Fibroblast of upper back skin (primary cell): ENCODE data around the gene SNX15.

Source experiments
- DNase-seq: peaks from one replicate; pipeline ENCODE4 v3.0.0-alpha.2; 2013

The SNX15 gene

DNA sequence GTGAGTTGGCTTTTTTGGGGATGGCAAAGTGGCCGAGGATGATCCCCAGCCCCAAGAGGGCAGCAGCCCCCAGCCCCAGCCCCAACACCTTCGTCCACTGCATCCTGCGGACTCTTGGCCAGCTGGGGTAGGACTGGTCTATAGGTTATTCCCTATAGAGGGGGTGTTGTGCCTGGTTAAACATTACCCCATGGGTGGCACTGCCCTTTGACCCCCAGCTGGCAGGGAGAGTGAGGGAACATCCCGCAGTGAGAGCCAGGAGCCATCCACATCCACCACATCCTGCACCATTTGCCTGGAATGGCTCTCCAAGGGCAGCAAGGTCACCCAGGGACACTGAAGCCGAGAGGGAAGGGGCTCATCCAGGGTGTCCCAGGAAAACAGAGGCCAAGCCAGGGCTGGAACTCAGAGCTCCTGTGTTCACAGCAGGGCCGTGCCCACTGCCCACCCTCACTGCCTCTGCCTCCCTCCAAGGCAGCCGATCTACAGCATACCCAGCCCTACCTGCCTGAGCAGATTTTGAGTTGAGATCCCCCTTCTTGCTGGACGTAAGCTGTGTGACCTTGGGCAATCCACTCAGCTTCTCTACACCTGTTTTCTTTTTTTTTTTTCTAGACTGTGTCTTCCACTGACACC, 31.3 kb downstream of the SNX15 start, which contains the start of gene NAALADL1:
Gene NAALADL1 (minus strand): TSS at position 135 of the 636 bp plus-strand sequence. CDS start 32 bp downstream, at position 103.
- no peak for DNase-seq

DNA sequence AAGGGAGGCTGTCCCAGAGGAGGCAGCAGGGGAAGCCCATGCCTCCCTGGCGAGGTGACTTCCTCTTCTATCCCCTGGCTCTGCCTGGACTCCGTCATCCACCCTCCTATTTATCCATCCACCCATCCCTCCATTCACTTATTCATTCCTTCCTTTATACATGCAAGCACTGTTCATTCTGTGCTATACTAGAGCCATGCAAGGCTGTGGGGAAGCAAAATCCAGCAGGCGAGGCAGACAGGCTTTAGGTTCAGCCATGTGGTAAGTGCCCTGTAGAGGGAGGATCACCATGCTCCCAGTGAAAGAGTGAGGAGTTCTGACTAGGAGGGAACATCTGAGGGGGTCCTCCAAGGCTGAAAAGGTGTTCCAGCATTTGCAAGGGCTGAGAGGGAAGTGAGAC, 32.3 kb downstream of the SNX15 start:
- DNase-seq: no peak

DNA sequence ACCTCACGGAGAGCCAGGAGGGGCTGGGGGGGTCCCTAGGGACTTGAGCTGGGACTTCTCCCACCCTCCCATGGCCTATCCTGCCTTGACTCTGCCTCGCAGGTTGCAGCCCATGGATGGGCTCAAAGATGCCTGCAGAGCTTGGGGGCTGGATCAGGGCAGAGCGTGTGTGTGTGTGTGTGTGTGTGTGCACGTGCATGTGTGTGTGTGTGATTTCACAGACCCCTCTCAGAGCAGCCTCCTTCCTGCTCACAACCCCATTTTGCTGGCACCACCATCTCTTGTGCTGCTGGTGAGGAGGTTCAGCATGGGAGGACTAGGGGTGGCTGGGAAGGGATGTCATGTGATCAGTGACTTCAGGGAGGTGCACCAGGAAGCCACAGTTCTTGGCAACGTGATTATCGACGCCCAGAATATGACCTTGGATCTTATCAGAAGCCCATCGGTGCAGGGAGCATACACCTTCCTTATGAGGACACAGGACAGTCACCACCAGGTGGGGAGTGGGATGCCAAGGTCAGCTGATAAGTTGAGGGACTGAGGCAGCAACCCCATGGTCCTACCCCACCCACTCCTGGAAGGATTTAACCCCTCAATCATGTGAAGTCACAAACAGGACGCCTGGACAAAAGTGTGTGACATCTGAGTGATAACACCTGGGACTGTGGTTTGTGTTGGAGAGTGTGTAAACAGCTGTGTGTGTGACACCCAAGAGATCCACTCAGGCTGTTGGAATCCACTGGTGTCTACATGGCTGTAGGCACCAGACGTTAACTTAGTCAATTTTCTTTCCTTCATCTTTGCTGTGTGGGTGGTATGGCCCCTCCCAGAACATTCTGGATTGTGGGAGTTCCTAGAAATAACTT, 33.0 kb downstream of the SNX15 start:
- DNase-seq: no peak

DNA sequence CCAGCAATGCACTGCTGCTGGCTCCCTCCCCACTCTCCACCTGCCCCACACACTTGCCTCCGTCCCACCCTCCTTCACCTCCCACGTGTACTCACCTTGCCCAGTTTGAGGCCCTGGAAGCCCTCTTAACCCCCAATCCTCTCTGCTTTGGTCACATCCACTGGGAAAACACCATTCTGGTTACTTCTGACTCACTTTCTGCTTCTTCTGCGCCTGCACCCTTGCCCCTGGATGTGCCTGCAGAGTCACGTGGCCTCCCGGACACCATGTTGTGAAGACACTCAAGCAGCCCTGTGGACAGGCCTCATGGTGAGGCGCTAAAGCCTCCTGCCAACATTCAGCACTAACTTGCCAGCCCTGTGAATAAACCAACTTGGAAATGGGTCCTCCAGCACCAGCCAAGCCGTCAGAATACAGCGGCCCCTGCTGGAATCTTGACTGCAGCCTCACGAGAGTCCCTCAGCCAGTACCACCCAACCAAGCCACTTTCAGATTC, 33.7 kb downstream of the SNX15 start:
- DNase-seq: no peak

DNA sequence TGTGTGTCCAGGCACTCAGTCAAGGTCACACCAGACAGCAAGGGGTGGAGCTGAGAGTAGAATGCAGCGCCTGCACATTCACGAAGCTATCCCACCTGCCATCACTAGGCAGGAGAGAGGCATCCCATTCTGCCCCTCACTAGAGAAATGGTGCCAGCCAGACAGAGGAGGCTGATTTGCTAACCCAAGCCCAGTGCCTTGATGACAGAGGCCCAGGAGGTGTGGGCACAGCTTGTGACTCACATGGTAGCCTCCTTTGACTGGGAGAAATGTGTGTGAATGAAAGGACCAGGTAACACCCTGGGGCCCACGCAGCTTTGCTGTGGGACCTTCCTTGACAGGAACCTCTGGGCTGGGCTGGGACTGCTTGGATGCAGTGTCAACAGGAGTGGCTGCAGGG, 36.3 kb downstream of the SNX15 start:
- DNase-seq: no peak

DNA sequence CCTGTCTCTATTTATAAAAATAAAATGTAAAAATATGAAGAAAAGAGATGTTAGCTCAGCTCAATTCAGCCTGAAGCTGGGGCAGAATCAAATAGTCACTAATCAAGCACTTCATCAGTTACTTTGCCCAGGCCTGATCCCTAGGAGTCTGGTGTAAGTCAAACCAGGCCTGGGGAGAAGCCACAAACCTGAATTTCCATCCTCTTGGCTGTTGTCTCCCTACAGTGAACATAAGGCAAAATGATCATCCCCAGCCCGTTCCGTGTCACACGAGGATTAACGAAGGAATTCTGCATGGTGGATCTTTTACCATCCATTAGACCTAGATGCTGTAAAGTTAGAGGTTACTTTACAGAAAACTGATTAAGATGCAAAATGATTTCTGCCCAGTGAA, 37.6 kb downstream of the SNX15 start:
- DNase-seq: no peak

DNA sequence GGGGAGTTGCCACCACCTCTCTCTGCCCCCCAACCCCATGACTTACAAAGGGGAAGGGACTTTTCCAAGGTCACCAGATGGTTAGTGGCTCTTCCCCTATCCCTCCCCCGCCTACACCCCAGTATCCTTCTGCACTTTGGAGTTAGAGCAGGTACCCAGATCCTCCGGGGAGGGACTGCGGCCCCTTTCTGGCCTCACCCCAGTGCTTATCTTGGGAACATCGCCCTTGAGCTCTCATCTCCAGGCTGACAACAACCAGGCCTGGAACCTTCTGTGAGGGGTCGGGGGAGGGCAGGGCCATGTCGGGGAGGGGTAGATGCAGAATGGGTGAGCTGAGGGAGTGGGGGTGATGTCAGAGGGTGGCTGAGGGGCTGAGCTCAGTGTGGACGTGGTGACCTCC, 38.6 kb downstream of the SNX15 start:
- DNase-seq: no peak

DNA sequence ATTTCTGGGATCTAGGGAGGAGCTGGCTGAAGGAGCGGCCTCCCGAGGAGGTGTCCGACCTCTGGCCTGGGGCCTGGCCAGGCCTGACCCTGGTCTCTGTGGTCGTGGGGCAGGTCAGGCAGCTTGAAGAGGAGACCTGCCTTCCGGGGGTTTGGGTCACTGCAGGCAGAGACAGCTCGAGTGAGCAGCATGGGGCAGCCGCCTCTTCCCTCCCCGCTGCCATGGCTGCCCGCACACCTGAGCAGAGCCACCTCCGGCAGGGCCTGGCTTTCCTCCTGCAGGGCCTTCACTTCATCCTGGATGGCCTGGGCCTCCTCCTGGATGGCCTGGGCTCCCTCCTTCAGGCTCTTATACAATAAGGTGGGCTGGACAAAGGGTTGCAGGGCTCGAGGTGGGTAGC, 39.1 kb downstream of the SNX15 start:
- DNase-seq: no peak

DNA sequence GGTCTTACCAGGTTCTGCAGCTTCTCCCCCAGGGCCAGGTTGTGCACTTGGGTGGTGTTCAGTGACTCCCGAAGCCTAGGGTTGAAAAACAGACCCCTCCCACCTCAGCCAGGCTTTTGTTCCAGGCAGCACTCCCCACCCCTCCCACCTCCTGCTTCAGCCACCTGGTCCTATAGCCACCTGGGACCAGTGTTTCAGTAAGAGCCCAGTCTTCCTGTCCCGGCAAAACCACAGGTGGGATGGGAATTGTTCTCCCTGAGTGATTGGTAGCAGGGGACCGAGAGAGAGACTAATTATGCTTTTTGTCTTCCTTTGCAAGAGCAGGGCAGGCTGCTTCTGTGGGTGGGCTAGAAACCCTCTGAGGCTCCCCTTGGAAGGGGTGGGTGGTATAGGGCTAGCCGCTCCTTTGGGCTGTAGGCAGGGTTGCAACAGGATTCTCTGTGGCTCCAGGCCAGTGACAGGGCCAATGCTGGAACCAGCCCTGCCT, 39.6 kb downstream of the SNX15 start:
- DNase-seq: no peak

DNA sequence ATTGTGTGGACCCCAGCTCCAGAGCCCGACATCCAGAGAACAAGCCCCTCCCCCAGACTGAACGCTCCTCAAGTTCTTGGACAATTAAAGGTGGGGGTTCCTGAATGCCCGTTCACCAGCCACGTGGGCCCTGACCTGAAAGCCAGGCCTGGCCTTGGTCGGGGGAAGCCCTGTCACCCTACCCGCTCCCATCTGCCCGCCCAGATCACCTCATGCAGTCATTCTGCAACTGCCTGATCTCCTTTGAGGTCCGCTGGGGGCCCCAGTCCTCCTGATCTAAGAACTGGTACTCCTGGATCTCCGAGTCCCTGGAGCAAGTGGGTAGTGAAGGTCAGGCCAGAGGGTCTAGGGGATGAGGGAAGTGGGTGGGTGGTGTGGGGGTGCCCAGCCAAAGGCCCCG, 40.2 kb downstream of the SNX15 start:
- DNase-seq: no peak

DNA sequence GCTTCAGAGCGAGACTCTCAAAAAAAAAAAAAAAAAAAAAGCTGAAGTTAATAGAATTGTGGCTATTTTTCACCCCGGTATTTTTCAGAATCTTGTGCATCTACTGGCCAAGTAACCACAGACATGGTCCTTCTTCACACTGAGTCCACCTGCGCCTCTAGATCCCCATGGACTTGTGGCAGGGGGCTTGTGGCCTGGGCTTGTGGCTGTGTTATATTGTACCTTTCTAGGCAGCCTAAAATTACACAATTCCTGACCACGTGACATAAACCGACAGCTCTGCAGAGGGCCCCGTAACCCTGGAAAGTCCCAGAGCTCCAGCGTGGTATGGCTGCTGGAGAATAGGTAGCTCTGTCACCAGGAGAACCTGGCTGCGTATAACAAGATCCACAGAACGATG, 42.0 kb downstream of the SNX15 start:
- DNase-seq: no peak

DNA sequence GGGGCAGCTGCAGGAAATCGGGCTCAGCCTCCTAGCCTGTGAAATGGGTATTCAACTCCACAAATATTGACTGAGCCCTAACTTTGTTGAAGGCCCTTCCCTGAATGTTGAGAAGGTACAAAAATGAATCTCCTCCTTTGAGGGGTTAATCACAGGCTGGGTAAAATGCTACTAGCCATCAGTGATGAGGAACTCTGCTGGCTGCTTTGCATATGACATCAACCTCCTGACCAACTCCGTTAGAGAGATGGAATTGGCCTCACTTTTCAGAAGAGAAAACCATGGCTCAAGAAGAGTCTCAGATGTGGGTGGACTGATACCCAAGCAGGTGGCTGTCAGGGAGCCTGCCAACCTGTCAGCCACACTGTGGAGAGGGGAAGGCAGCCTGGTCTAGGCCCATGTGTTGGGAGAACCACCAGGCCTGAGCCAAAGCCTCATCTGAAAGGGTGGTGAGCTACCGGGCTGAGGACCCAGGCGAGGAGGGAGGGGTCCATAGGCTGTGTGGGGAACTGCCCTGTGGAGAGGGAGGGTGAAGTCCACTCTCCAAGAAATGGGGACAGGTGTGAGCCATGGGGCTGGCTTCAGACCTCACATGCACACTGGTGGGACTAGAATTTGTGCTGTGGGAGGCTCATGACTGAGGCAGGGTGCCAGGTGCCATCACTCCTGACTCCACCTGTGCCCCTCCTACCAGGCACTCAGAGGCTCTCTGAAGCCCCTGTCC, 44.8 kb downstream of the SNX15 start:
- no peak for DNase-seq

DNA sequence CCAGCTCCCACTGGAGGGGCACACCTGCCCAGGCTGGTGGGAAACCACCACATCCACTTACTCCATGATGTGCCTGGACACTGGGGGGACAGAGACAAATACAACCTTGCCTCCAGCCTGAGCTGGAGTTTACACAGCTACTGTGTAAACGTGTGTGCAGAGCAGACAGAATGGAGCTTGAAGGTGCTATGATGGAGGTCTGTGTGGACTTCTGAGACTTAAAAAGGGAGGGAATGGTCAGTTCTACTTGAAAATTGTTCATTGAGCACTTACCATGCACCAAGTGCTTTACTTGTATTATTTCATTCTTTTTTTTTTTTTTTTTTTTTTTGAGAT, 45.4 kb downstream of the SNX15 start:
- no peak for DNase-seq

DNA sequence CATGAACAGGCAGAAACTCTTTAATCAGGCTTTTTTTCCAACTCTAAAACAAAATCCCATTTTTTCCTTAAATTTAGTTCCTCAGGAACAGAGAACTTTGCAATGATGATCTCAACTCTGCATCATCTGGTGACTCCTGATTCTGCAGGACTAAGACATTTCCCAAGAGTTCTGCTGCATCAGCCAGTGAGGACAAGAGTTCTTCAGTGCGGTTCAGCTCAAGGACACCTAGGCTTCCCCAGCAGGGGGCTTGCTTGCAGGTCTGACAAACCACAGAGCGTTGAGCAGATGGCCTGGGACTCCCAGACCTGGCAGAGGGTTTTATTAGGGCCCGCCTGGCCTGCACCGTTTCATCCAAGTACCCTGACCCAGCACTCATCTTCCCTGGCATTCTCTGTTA, 50.2 kb downstream of the SNX15 start:
- DNase-seq: no peak

DNA sequence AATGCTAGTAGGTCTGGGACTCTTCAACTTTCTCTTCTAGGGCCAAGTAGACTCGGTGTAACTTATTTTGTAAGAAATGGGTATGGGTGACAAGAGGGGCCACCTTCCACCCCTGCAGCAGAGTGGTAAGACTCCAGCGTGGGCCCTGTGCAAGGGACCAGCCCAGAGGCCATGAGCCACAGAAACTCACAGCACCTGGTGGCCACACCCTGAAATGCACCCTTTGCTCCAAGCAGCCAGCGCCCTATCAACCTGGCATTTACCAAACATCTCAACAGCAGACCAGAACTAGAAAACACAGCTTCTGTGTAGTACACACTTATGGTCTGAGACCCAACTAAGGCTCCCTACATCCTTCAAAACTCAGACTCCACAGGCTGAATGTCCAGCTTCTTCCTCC, 50.9 kb downstream of the SNX15 start:
- peak; percentile 14 for DNase-seq

DNA sequence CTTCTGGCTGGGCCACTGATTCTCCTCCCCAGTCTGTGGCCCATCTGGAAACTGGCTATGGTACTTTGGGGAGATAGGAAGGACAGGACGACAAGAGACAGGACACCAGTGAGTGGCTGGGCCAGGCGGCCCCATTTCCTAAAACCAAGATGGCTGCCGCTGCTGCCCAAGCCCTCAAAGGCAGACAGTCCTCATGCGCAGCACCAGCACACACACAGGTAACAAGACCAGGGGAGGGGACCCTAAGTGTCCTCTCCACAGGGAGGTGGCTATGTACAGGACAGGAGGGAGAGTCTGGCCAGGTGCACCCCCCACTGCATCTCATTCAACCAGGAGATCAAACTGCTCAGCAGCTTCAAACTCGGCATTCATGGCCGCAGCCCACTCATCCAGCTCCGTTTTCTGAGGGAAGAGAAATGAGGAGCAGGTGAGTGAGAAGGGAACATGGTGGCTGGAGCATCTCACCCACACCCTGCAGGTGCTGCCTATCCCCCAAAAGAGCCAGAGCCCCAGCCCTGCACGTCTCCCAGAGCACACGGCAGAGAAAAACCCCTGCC, 51.6 kb downstream of the SNX15 start:
- no peak for DNase-seq

DNA sequence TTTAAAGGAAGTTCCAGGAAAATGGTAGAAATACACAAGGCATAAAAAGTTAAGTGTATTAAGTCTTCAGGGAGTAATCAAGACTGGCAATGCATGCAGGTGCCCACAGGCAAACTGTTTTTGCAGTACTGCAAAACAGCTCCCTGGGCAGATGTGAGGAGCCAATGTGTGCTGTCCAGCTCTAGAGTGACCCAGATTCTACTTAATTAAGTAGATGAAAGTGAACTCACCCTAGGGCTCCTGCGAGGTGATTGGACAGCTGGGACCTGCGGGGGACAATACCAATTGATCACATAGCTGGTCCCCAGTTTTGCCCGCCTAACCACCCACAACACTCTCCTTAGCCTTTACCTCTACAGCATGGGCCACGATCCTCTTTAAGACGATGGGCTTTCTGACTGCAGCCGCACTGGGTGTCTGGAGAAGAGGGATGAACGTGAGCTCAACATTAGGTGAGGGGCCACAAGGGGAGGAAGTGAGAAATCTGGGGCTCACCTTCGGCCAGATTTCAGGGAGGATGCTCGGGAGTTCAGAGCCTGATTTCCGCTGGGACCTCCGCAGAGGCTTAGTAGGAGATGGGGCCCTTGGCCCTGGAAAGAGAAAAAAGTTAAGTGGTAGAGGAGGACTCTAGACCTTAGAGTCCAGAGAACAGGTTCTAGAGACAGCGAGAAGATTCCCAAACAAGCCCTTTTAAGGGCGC, 56.0 kb downstream of the SNX15 start:
- no peak for DNase-seq

DNA sequence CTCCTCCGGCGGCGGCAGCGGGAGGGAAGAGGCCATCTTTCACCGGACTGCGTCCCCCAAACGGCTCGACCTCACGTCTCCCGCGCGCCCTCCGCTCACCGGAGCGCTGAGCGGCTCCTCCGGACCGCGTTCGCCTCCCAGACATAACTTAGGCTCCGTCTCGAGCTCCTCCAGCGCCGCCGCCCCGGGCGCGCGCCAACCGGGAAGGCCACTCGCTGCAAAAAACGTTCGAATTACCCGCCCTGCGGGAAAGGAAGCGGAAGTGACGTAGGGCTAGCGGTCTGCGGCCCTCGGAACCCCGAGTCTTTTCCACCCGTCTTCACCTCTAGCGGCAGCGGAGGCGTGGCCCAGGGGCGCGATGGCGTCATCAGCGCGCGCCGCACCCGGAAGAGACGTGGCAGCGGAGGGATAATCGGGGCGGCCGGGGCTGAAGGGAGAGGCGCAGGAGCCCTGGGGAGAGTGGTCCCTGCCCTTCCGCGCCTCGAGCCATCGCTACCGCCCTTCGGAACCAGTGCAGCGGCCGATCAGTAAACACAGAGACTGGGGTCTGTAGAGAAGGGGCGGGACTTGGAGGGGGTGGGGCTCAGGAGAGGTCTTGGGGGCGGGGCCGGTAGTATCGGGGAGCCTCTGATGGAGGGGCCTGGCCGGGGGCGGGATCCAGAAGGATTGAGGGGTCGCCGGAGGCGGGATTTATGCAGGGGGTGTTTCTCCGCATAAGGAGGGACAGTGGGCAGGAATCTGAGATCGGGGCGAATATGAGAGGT, 56.8 kb downstream of the SNX15 start, which contains the start of the genes CDCA5 and ZFPL1:
Gene CDCA5 (minus strand): TSS at position 207 of the 764 bp plus-strand sequence. CDS start 62 bp downstream, at position 145.
Gene ZFPL1 (plus strand): TSS at position 389 of the 764 bp plus-strand sequence. CDS start 477 bp downstream, outside the sequence.
- peak; percentile 95 for DNase-seq

DNA sequence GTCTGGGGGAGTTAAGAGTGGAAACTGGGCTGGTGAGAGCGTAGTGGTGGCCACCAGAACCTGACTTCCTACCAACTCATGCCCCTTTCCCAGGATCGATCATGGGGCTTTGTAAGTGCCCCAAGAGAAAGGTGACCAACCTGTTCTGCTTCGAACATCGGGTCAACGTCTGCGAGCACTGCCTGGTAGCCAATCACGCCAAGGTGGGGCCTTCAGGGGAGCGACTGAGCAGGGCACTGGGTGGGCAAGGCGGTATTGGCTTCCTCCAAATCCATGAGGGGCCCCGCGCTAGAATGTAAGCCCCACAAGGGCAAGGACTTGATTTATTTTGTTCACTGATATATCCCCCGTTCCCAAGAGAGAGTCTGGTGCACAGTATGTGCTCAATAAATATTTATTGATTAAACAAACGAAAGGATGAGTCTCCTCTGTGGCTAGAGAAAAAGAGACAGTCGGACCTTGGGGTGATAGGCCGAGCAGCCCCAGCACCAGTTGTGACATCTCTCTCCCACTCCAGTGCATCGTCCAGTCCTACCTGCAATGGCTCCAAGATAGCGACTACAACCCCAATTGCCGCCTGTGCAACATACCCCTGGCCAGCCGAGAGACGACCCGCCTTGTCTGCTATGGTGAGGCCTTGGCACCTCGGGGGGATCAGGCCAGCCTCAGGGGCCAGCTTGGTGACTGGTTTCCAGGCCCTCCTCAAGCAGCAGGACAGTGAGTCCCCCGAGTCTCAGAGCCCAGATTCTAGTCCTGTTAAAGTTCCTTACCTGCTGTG, 57.5 kb downstream of the SNX15 start:
- DNase-seq: no peak

DNA sequence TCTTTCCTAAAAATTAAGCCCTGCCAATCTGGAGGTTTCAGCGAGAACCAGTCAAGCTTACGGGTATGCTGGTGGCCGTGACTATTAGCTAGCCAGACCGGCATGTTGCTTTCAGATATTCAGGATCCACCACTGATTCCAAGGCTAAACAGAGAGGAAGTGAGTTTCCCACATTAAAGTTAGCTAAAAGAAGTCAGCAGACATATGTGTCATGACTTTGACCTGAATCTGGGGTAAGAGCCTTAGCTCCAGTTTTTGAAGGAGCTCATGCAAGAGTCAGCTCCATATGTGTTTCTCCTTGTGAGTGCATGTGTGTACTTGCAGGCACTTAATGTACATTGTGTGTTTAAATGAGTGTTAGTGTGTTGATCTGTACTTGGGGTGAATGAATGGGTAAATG, 58.2 kb downstream of the SNX15 start:
- DNase-seq: no peak

DNA sequence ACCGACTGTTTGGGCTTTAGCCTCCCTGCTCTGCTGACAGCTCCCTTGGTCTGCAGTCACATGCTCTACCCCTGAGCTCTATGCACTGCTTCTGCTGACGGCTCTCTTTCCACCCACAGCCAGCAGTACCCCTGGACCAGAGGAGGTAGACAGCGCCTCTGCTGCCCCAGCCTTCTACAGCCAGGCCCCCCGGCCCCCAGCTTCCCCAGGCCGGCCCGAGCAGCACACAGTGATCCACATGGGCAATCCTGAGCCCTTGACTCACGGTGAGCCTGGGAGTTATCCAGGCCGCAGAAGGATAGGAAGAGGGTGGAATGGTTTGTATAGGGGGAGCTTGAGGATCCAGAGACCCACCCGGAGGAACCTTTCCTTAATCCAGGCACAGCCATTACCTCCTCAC, 59.6 kb downstream of the SNX15 start:
- no peak for DNase-seq
